Measurements from ENCODE around the gene CYBC1. TPM values are rescaled to one million over a fixed set of nuclear protein-coding genes. Genes with fewer than 3 reads are reported as not detected.

The CYBC1 gene
- total and polyA plus RNA-seq, 2 of the 8 experiments (the other 6 are each of a cell fraction or from before 2014, with no cell fraction given) = 74.6 to 81.4 TPM

- TF ChIP-seq EP300 (IDR thresholded peaks at IDR 0.05; ENCODE audit: borderline replicate concordance in 1 of 2, low read depth in 2 of 2, low read length in 2 of 2) (no peak), EGR1 (IDR thresholded peaks at IDR 0.05; ENCODE audit: borderline replicate concordance, low read depth, low read length) (no peak), SIN3A (conservative IDR thresholded peaks at IDR 0.05 in 1 of 2, IDR thresholded peaks at IDR 0.05 in 1 of 2; ENCODE audit: low read depth in 1 of 2, low read length in 2 of 2) (no peak), POU5F1 (IDR thresholded peaks at IDR 0.05; ENCODE audit: low read depth, low read length) (no peak), CEBPB (IDR thresholded peaks at IDR 0.05; ENCODE audit: low read depth, low read length) (no peak), MAFK (IDR thresholded peaks at IDR 0.05; ENCODE audit: low read depth, low read length) (no peak), CBX5 (IDR thresholded peaks at IDR 0.05; ENCODE audit: low read depth, low read length) (no peak), TEAD4 (IDR thresholded peaks at IDR 0.05; ENCODE audit: low read depth, low read length) (no peak), RBBP5 (IDR thresholded peaks at IDR 0.05; ENCODE audit: borderline replicate concordance, low read depth, low read length) (no peak), SRF (IDR thresholded peaks at IDR 0.05; ENCODE audit: low read depth, low read length) (no peak), HDAC6 (IDR thresholded peaks at IDR 0.05; ENCODE audit: low read depth, low read length) (no peak), JUN (IDR thresholded peaks at IDR 0.05; ENCODE audit: low read depth, low read length) (no peak), CREB1 (IDR thresholded peaks at IDR 0.05) (no peak), KDM5A (IDR thresholded peaks at IDR 0.05; ENCODE audit: low read length) (no peak)
- TF ChIP-seq, protein P1, sequence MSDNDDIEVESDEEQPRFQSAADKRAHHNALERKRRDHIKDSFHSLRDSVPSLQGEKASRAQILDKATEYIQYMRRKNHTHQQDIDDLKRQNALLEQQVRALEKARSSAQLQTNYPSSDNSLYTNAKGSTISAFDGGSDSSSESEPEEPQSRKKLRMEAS (IDR thresholded peaks at IDR 0.05) = no peak
- no peak overlapping the region for H3K56ac ChIP-seq (replicated peaks; ENCODE audit: insufficient read length, low read depth, low read length)
- H2AFZ ChIP-seq (ENCODE audit: low read length) = no peak overlapping the region
- H3K14ac ChIP-seq (ENCODE audit: insufficient read length) = no peak overlapping the region
- 89% methylated on average over 7 of the region's 7 CpGs; no CpG with 5 or more reads in 1 of the 2 experiments for WGBS, 2 experiments (ENCODE audit: extremely low coverage in 1 of 2, insufficient coverage in 1 of 2, insufficient read length in 1 of 2, insufficient replicate concordance in 2 of 2, low coverage in 1 of 2, low lambda C conversion rate in 2 of 2, missing lambda C conversion rate in 1 of 2)
- no peak overlapping the region for H4K8ac ChIP-seq (ENCODE audit: extremely low read depth, insufficient read depth, low read length)
- H3K4me1 ChIP-seq (replicated peaks in 1 of 4; ENCODE audit: control insufficient read depth in 3 of 4, insufficient read depth in 4 of 4, low read length in 3 of 4) = no peaks in the 10 kb centered on the region
- no peak overlapping the region for H2BK12ac ChIP-seq (ENCODE audit: low read depth, low read length)
- DNase-seq (ENCODE audit: low read depth in 1 of 2, low spot score in 2 of 2) = no peak
- no peak overlapping the region for H3K4me2 ChIP-seq (ENCODE audit: insufficient read depth in 1 of 2, low read depth in 2 of 2, low read length in 2 of 2)
- ChIA-PET POLR2A (ENCODE audit: partially characterized antibody) (interaction anchor here (1.0 kb wide), 1 partner anchor 10 kb away, joined by 3 read pairs; no protein-coding TSS in a partner anchor), CTCF (ENCODE audit: partially characterized antibody) (no interaction called here)
- no peaks in the 10 kb centered on the region for H3K79me2 ChIP-seq (ENCODE audit: control insufficient read depth in 1 of 2, insufficient read depth in 2 of 2, low read length in 2 of 2)
- no peak overlapping the region for H3K18ac ChIP-seq (ENCODE audit: extremely low read depth, low read length)
- H3K79me1 ChIP-seq (ENCODE audit: low read depth, low read length) = no peaks in the 10 kb centered on the region
- no peak overlapping the region for H4K91ac ChIP-seq (replicated peaks; ENCODE audit: insufficient read length, low read length)
- no peak overlapping the region for H2BK20ac ChIP-seq (ENCODE audit: low read length)
- H2AK5ac ChIP-seq (ENCODE audit: low read depth, low read length) = no peak overlapping the region
- no peak overlapping the region for H2BK15ac ChIP-seq (ENCODE audit: low read length)
- H3K9ac ChIP-seq (replicated peaks in 1 of 4; ENCODE audit: extremely low read depth in 1 of 4, low read depth in 3 of 4, low read length in 3 of 4) = no peak overlapping the region
- no peaks in the 10 kb centered on the region for H3K9me3 ChIP-seq (ENCODE audit: insufficient read depth in 2 of 2, low read depth in 1 of 2, low read length in 1 of 2)
- H4K20me1 ChIP-seq (replicated peaks in 1 of 2; ENCODE audit: control insufficient read depth in 1 of 2, insufficient read depth in 2 of 2, low read length in 2 of 2) = peaks cover 0 to 4% of the 10 kb centered on the region in 2 experiments
- no peak overlapping the region for H3K27ac ChIP-seq (ENCODE audit: low read depth, low read length)
- H4K5ac ChIP-seq (ENCODE audit: insufficient read length, low read depth, low read length) = no peak overlapping the region
- H3K27me3 ChIP-seq (replicated peaks in 1 of 4; ENCODE audit: control insufficient read depth in 3 of 4, extremely low read depth in 1 of 4, insufficient read depth in 3 of 4, low read length in 3 of 4) = no peaks in the 10 kb centered on the region
- H2BK5ac ChIP-seq (ENCODE audit: low read depth, low read length) = no peak overlapping the region
- H3K4me3 ChIP-seq (ENCODE audit: extremely low read depth in 1 of 4, insufficient read depth in 2 of 4, low read depth in 3 of 4, low read length in 4 of 4) = no peak overlapping the region
- no peak overlapping the region for H3K23ac ChIP-seq (ENCODE audit: insufficient read length)
- H3K36me3 ChIP-seq (ENCODE audit: control insufficient read depth in 2 of 4, insufficient read depth in 4 of 4, low read length in 3 of 4) = peaks cover 18 to 38% (median 33%) of the 10 kb centered on the region in 4 experiments
- no peak overlapping the region for H2BK120ac ChIP-seq (replicated peaks; ENCODE audit: low read depth, low read length)
- no peak overlapping the region for H3K4ac ChIP-seq (replicated peaks; ENCODE audit: insufficient read length, low read depth, low read length)
- no peak for FAIRE-seq
- H3K23me2 ChIP-seq (ENCODE audit: low read depth, low read length) = no peaks in the 10 kb centered on the region
Observed at GRCh38 chr17:82468692-82469091, 18.1 kb upstream of the CYBC1 start.

All from H1 (cell line).